Stimulated activated CD8-positive, alpha-beta memory T cell treated with anti-CD3 and anti-CD28 coated beads, Interleukin-4, amount 100 ng/mL, for 48 hours (primary cell): ENCODE measurements around the gene WNK4.

Experiments
- DNase-seq: peaks from one replicate; pipeline ENCODE4 v3.0.0-alpha.2; 2020

The WNK4 gene

DNA sequence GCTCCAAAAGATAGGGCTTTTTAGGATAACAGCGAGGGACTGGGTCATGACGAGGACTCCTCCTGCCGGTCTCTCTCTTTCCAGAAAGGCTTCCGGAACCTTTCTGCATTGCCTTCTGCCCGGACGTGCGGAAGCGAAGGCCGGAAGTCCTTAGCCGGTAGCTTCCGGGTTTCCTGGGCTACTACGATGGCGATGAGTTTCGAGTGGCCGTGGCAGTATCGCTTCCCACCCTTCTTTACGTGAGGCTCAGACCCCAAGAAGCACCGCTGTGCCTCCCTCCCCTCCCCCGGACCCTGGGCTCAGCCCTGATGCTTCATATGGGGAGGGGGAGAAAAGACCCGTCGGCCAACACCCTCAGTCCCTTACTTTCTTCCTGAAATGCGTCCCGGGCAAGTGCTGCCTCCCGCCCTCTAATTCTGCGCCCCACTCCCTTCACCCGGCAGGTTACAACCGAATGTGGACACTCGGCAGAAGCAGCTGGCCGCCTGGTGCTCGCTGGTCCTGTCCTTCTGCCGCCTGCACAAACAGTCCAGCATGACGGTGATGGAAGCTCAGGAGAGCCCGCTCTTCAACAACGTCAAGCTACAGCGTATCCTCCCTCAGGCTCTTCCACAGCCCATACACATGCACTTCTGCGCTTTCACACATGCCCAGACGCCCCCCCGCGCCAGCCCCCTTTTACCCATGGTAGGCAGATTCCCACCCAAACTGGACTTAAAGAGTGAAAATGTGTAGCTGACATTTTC is 6.9 kb upstream of the WNK4 start, which contains the start of gene VPS25:
TSS of gene VPS25 (plus strand) at position 160 of the 746 bp plus-strand sequence. CDS start at position 187, 27 bp downstream.
- DNase-seq: peak; percentile 81

GRCh38 chr17:42774066-42774745 is 6.2 kb upstream of the WNK4 start:
- DNase-seq: no peak

GRCh38 chr17:42775534-42776098 is 4.8 kb upstream of the WNK4 start:
- no peak for DNase-seq

GRCh38 chr17:42778570-42778969 is 1.8 kb upstream of the WNK4 start:
- DNase-seq: no peak

GRCh38 chr17:42779304-42779935 is 990 bp upstream of the WNK4 start:
- DNase-seq: no peak

GRCh38 chr17:42780851-42781638 is 635 bp downstream of the WNK4 start:
- no peak for DNase-seq

DNA sequence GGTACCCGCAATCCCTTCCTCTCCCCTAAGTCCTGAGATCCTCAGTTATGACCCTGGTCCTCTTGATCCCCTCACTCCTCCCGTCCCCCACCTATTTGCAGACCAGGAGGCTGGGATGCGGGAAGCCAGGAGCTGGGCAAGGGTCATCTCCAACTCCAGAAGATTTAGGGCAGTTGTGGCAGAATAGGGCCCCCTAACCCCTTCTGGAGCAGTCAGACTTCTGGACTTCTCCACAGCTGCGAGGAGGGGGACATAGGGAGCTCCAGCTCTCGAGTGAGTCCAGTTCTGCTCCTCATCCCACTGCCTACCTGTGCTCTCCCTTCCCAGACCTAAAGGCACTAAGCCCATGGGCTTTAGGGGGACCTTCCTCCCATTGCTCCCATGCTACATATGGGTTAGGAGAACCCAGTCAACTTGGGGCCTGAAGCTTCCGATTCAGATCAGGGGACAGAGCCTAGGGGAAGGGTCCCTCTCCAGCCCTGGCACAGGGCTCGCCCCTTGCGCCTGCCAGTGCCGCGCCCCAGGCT is 1.3 kb downstream of the WNK4 start:
- no peak for DNase-seq

DNA sequence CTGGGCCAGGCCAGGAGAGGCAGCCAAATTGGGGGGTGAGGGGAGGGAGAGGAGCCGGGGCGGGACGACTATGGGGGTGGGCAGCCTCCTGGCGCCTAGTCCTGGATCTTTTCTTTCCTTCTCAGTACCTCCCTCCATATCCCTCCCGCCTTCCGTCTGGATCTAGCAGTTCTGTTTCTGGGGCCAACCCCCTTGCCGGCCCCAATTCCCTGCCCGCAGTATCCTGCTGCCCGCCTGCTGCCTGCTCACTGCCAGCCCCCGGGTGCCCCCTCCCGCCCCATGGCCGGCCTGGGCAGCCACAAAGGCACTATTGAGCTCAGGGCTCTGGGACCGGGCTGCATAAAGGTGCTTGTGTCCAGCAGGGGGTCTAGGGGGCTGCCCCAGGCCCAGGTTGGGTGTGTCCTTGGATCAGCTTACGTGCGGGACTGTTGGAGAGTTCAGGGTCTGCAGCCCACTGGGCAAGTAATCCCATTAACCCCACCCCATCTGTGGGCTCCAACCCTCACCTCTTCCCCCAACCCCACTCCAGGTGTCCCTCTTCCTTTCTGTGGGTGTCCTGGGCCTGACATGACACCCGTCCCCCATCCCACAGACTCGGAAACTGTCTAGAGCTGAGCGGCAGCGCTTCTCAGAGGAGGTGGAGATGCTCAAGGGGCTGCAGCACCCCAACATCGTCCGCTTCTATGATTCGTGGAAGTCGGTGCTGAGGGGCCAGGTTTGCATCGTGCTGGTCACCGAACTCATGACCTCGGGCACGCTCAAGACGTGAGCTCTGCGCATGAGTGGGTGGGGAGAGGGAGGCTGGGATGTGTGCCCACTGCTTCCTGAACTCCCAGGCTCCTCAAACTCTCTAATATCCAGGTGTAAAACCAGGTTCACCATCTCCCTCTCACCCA is 2.0 kb downstream of the WNK4 start:
- DNase-seq: no peak

DNA sequence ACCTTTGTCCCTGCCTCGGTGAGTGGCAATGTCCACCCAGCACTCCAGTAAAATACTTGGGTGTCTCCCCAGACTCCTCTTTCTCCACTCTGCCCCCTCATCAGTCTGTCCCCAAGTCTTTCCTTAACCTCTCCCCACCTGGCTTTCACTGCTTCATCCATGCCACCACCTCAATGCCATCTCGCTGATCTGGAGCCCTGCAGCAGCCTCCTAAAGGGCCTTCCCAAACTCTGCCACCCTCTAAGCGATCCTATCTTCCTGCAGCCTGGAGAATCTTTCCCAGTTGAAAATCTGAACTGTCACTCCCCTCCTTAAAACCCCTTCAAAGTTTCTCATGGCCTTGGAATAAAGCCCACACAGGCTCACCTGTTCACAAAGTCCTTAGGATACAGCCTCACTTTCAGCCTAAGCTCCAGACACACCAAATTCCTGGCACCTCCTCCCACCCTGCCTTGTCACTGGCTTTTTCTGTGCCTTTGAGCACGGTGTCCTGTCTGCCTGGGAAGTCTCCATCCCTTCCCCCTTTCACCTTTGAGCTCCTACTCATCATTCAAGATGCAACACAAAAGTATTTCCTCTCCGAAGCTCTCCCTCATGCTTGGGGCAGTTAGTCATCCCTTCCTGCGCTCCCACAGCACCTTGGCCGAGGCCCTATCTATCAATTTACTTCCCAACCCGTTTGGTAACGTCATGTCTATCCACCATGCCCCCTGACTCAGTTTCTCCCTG is 2.8 kb downstream of the WNK4 start:
- no peak for DNase-seq

GRCh38 chr17:42783791-42784138 is 3.4 kb downstream of the WNK4 start:
- no peak for DNase-seq

- DNase-seq: no peak
Observed at GRCh38 chr17:42784409-42784808, 4.0 kb downstream of the WNK4 start.

DNA sequence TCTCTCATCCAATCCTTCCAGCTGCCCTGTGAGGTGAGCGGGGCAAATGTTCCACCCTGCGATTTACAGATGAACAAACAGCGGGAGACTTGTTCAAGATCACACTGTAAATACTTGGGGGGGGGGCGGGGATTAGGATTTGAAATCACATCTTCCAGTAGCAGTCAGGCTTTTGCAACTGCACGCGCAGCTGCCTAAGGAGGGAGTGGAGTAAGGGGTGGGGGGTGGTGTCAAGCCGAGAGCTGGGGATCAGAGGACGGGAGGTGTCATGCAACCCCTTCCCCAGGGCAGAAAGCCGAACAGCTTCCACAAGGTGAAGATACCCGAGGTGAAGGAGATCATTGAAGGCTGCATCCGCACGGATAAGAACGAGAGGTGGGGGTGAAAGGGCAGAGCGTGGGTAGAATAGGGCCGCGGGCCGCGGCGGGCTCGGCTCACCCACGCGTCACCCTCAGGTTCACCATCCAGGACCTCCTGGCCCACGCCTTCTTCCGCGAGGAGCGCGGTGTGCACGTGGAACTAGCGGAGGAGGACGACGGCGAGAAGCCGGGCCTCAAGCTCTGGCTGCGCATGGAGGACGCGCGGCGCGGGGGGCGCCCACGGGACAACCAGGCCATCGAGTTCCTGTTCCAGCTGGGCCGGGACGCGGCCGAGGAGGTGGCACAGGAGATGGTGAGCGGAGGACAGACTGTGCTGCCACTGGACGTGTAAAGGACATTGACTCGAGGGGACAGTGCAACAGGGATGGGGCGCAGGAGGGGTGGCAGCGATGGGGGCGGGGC is 4.6 kb downstream of the WNK4 start:
- no peak for DNase-seq

GRCh38 chr17:42787266-42787665 is 6.9 kb downstream of the WNK4 start:
- no peak for DNase-seq

DNA sequence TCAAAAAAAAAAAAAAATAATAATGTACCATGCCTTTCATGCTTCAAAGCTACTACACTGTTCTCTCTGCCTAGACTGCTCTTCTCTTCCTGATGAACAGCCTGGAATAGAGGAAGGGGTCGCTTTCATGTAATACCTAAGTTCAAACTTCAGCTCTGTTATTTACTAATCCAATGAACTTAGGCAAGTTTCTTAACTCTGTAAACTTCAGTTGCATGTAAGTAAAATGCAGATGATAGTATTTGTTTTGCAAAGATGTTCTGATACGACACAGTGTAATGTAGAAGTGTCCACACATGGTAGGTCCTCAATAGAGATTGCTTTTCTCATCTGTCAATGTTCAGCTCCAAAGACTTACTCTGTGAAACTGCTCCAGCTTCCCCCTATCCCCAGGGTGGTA is 11.5 kb downstream of the WNK4 start:
- no peak for DNase-seq

DNA sequence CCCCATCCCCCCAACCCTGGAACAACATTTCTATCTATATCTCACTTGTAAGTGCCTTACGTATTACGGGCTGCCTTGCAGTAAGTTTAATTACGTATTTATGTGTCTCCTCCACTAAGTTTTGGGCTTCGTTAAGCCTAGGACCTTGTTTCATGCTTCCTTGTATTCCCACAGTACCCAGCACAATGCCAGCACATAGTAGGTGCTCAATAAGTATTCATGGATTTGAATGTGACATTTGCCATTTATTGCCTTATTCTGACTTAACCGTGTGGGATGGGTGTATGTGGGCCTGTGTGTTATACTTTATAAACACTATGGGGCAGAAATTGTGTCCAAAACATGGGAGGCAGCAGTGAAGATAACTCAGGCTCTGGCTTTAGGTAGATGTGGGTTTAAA is 12.1 kb downstream of the WNK4 start:
- DNase-seq: no peak

DNA sequence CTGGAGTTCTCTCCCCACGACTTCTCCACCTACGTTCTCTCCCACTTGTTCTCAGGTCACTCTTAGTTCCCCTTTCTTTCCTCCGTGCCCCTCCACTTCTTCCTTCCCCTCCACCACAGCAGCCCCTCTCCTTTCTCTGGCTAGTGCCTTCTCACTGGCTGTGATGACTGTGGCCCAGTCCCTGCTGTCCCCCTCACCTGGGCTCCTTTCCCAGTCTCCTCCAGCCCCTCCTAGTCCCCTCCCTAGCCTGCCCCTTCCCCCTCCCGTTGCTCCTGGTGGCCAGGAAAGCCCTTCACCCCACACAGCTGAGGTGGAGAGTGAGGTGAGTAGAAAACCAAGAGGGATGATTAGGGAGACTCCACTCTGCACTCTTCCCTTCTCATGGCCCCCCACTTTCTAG is 14.7 kb downstream of the WNK4 start:
- DNase-seq: no peak

GRCh38 chr17:42795465-42795864 is 15.1 kb downstream of the WNK4 start:
- DNase-seq: no peak

GRCh38 chr17:42796066-42796758 is 15.8 kb downstream of the WNK4 start:
- DNase-seq: no peak
